Measurements from ENCODE around the gene TMCC2. TPM values are rescaled to one million over a fixed set of nuclear protein-coding genes. Genes with fewer than 3 reads are reported as not detected.

Gene TMCC2
- total RNA-seq, 1 experiment from 2014 or later, result 2.7 TPM

GRCh38 chr1:205312866-205313562, 85.3 kb downstream of the TMCC2 start (continued):
- no peak for TF ChIP-seq JUND (IDR thresholded peaks at IDR 0.05)
- TF ChIP-seq CBX3 (IDR thresholded peaks at IDR 0.05; ENCODE audit: low read depth), result no peak
- no peak for TF ChIP-seq CEBPB (IDR thresholded peaks at IDR 0.05; ENCODE audit: low read depth)
- TF ChIP-seq TCF7L2 (IDR thresholded peaks at IDR 0.05; ENCODE audit: borderline replicate concordance, extremely low read depth, insufficient read depth, insufficient read length), result no peak

GRCh38 chr1:205313563-205314308, 86.0 kb downstream of the TMCC2 start:
- Histone ChIP-seq H3K79me2 (ENCODE audit: insufficient read depth, low read length) (peaks cover 59% of the 10 kb centered on the region), H3K9ac (ENCODE audit: low read length) (no peak overlapping the region), H3K4me2 (ENCODE audit: low read length) (no peak overlapping the region), H3K27me3 (ENCODE audit: insufficient read depth, low read length) (no peaks in the 10 kb centered on the region), H2AFZ (ENCODE audit: low read depth, low read length, poor library complexity, severe bottlenecking) (no peak overlapping the region), H3K36me3 (ENCODE audit: control insufficient read depth in 1 of 2, insufficient read depth in 2 of 2, low read length in 2 of 2) (peaks cover 3 to 18% of the 10 kb centered on the region in 2 experiments; a peak in 2 of 4 replicates), H3K9me2 (ENCODE audit: insufficient read depth) (no peaks in the 10 kb centered on the region), H4K20me1 (ENCODE audit: insufficient read depth) (no peaks in the 10 kb centered on the region), H3K27ac (ENCODE audit: low read depth, low read length) (no peak overlapping the region), H3K4me3 (replicated peaks in 1 of 2; ENCODE audit: low read depth in 1 of 2, low read length in 2 of 2) (no peak overlapping the region), H3K4me1 (ENCODE audit: control insufficient read depth in 1 of 2, insufficient read depth in 2 of 2, low read length in 2 of 2) (peaks cover 25 to 29% of the 10 kb centered on the region in 2 experiments), H3K9me3 (ENCODE audit: control insufficient read depth in 1 of 2, insufficient read depth in 1 of 2, low read depth in 1 of 2, low read length in 2 of 2) (no peaks in the 10 kb centered on the region)
- intact Hi-C loops (cut with micrococcal nuclease), result no loop called here
- BruUV-seq (replicated peaks), result no TSS peak
- TF ChIP-seq ELF1 (IDR thresholded peaks at IDR 0.05; ENCODE audit: borderline replicate concordance, low read depth), result no peak
- TF ChIP-seq EZH2phosphoT487 (IDR thresholded peaks at IDR 0.05; ENCODE audit: borderline replicate concordance), result no peak
- TF ChIP-seq CBX3 (IDR thresholded peaks at IDR 0.05; ENCODE audit: low read depth), result no peak
- TF ChIP-seq EGR1 (IDR thresholded peaks at IDR 0.05; ENCODE audit: low read depth), result no peak
- no peak for TF ChIP-seq SRF (IDR thresholded peaks at IDR 0.05; ENCODE audit: low read depth)
- TF ChIP-seq REST (IDR thresholded peaks at IDR 0.05; ENCODE audit: low read depth), result no peak
- no peak for TF ChIP-seq YY1 (IDR thresholded peaks at IDR 0.05; ENCODE audit: extremely low read depth, insufficient replicate concordance, low read depth, low read length)
- no peak for TF ChIP-seq ZBTB33 (IDR thresholded peaks at IDR 0.05; ENCODE audit: extremely low read depth, insufficient replicate concordance, low read length)
- DNase-seq (ENCODE audit: low read depth, low spot score) (no peak), ATAC-seq (no peak)
- ChIA-PET POLR2A (no interaction called here), RAD21 (ENCODE audit: low non-redundant PET in 1 of 2, low total read pairs in 2 of 2, uncharacterized antibody in 2 of 2, unreplicated experiment in 2 of 2) (no interaction called here), CTCF (no interaction called here)
